ENCODE data around the gene FGGY. TPM values are rescaled to one million over a fixed set of nuclear protein-coding genes. Genes with fewer than 3 reads are reported as not detected.

Gene FGGY
- total and polyA plus RNA-seq, 2 donors (not counting 1 experiment from before 2014, with no cell fraction given): 6.1 to 38.5 TPM

- no peak overlapping the region for H3K27ac ChIP-seq (ENCODE audit: low read length in 2 of 2)
- Mint-ChIP-seq H3K4me3 (no peak overlapping the region), H3K4me1 (no peaks in the 10 kb centered on the region), H3K27me3 (no peaks in the 10 kb centered on the region), H3K9me3 (ENCODE audit: insufficient read depth) (peaks cover 3% of the 10 kb centered on the region), H3K27ac (no peak overlapping the region)
- intact Hi-C loops (cut with micrococcal nuclease): no loop called here
- no peak overlapping the region for H3K4me3 ChIP-seq (ENCODE audit: control extremely low read depth in 1 of 5, extremely low read depth in 1 of 5, insufficient read depth in 1 of 5, low read depth in 2 of 5, low read length in 4 of 5)
- H3K4me1 ChIP-seq (ENCODE audit: control insufficient read depth in 2 of 2, insufficient read depth in 2 of 2, low read length in 2 of 2): no peaks in the 10 kb centered on the region
- H3K9me3 ChIP-seq (ENCODE audit: control extremely low read depth in 1 of 3, control insufficient read depth in 2 of 3, insufficient read depth in 1 of 3, low read length in 2 of 3): no peaks in the 10 kb centered on the region
- no peak overlapping the region for H3K4me2 ChIP-seq (replicated peaks; ENCODE audit: low read depth, low read length, poor library complexity, severe bottlenecking)
- H3K36me3 ChIP-seq (replicated peaks in 1 of 2; ENCODE audit: control extremely low read depth in 1 of 2, control insufficient read depth in 1 of 2, extremely low read depth in 1 of 2, insufficient read depth in 2 of 2, low read length in 1 of 2): no peaks in the 10 kb centered on the region
- DNase-seq (no peak), ATAC-seq (ENCODE audit: low read depth) (no peak)
- no peaks in the 10 kb centered on the region for H4K20me1 ChIP-seq (ENCODE audit: control insufficient read depth, insufficient read depth, low read length, poor library complexity, severe bottlenecking)
- no peak for TF ChIP-seq EZH2 (IDR thresholded peaks at IDR 0.05; ENCODE audit: borderline replicate concordance, insufficient read depth, low read depth, low read length, poor library complexity, severe bottlenecking)
- no peak for TF ChIP-seq CTCF (IDR thresholded peaks at IDR 0.05)
- H3K79me2 ChIP-seq (ENCODE audit: control insufficient read depth, insufficient read depth, low read length): no peaks in the 10 kb centered on the region
- H3K9ac ChIP-seq (ENCODE audit: low read length): no peak overlapping the region
- WGBS (ENCODE audit: insufficient coverage): no CpG with 5 or more reads among the region's 5 CpGs
- ChIA-PET CTCF (no interaction called here), POLR2A (no interaction called here)
- no peak overlapping the region for H2AFZ ChIP-seq (ENCODE audit: insufficient read depth, low read depth, low read length, poor library complexity, severe bottlenecking)
- no peaks in the 10 kb centered on the region for H3K27me3 ChIP-seq (replicated peaks in 1 of 4; ENCODE audit: control extremely low read depth in 1 of 4, control insufficient read depth in 3 of 4, insufficient read depth in 4 of 4, low read length in 3 of 4)
Measured at GRCh38 chr1:59539961-59540681, 243.2 kb downstream of the FGGY start.

- Histone ChIP-seq H3K27ac (ENCODE audit: low read length in 2 of 2) (no peak overlapping the region), H2AFZ (ENCODE audit: insufficient read depth, low read depth, low read length, poor library complexity, severe bottlenecking) (no peak overlapping the region), H3K9me3 (ENCODE audit: control extremely low read depth in 1 of 3, control insufficient read depth in 2 of 3, insufficient read depth in 1 of 3, low read length in 2 of 3) (no peaks in the 10 kb centered on the region), H3K4me3 (ENCODE audit: control extremely low read depth in 1 of 5, extremely low read depth in 1 of 5, insufficient read depth in 1 of 5, low read depth in 2 of 5, low read length in 4 of 5) (no peak overlapping the region), H3K36me3 (replicated peaks in 1 of 2; ENCODE audit: control extremely low read depth in 1 of 2, control insufficient read depth in 1 of 2, extremely low read depth in 1 of 2, insufficient read depth in 2 of 2, low read length in 1 of 2) (no peaks in the 10 kb centered on the region), H3K4me2 (replicated peaks; ENCODE audit: low read depth, low read length, poor library complexity, severe bottlenecking) (no peak overlapping the region), H3K9ac (ENCODE audit: low read length) (no peak overlapping the region), H4K20me1 (ENCODE audit: control insufficient read depth, insufficient read depth, low read length, poor library complexity, severe bottlenecking) (no peaks in the 10 kb centered on the region), H3K27me3 (replicated peaks in 1 of 4; ENCODE audit: control extremely low read depth in 1 of 4, control insufficient read depth in 3 of 4, insufficient read depth in 4 of 4, low read length in 3 of 4) (no peaks in the 10 kb centered on the region), H3K79me2 (ENCODE audit: control insufficient read depth, insufficient read depth, low read length) (no peaks in the 10 kb centered on the region), H3K4me1 (ENCODE audit: control insufficient read depth in 2 of 2, insufficient read depth in 2 of 2, low read length in 2 of 2) (no peaks in the 10 kb centered on the region)
- TF ChIP-seq EZH2 (IDR thresholded peaks at IDR 0.05; ENCODE audit: borderline replicate concordance, insufficient read depth, low read depth, low read length, poor library complexity, severe bottlenecking): no peak
- TF ChIP-seq CTCF (IDR thresholded peaks at IDR 0.05): no peak
- Mint-ChIP-seq H3K4me1 (no peaks in the 10 kb centered on the region), H3K27me3 (no peaks in the 10 kb centered on the region), H3K4me3 (no peak overlapping the region), H3K27ac (no peak overlapping the region), H3K9me3 (ENCODE audit: insufficient read depth) (peaks cover 3% of the 10 kb centered on the region)
- no peak for ATAC-seq (ENCODE audit: low read depth)
- DNase-seq: no peak
- intact Hi-C loops (cut with micrococcal nuclease): no loop called here
- whole genome bisulfite sequencing (ENCODE audit: insufficient coverage): 100% methylated on average over 2 of the region's 2 CpGs
- CTCF ChIA-PET: no interaction called here
- POLR2A ChIA-PET: no interaction called here
Measured at GRCh38 chr1:59541161-59541560, 244.3 kb downstream of the FGGY start.
